GM19351 (cell line): ENCODE measurements around the gene GGACT.
"Not testable (repeated sequence)": the region's sequence is repeated elsewhere in the genome, so short reads cannot be mapped to it uniquely, and the experiment has no call there.

Source experiments
- ATAC-seq: cut with Tn5 transposase; IDR thresholded peaks from one replicate; pipeline ENCODE4 v1.9.1; 2021; ENCODE audit warnings: mild to moderate bottlenecking, moderate library complexity; ENCODE audit not compliant: unreplicated experiment

GGACT gene

DNA sequence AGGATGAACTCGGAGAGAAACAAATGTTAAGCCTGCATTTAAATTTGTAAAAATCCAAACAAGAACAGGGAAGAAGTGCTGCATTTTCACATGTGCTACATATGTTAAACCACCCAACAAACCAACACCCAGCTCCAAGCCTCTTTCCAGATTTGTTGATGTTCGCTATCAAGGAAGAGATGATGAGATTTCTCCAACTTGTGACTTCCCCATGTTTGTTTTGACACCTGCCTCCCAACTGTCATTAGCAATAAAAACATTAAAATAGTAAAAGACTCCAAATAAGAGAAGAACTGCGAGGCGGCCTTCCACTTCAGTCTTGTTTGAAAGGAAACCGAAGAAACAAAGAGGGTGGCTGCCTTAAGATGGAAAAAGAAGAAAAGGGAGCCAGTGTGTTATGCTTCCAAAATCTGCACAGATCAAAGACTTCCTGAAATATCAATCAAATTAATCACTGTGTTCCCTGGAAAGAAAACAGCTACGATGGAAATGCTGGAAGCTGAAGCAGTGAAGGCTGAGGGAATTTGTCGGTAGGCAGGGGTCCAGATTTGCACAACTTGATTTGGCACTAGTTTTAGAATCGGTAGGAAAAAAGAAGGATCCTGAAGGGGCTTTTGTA, 14.0 kb upstream of the GGACT start:
- no peak for ATAC-seq

DNA sequence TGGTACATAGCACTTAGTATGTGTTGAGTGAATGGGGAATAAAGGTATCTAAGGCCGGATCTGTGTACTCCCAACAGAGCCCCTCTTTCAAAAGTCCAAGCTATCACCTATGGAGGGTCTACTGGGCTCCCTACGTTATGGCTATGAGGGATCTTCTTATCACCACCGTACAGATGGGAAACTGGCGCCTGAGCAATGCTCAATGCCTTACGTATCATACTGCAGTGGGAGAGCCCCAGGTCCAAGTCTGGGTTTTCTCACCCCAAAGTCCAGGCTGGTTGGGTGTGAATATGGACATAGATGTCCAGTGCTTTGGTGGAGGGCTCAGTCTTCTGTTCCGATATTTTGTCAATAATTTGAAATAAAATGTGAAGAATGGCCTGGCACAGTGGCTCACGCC, 13.1 kb upstream of the GGACT start:
- ATAC-seq: no peak

DNA sequence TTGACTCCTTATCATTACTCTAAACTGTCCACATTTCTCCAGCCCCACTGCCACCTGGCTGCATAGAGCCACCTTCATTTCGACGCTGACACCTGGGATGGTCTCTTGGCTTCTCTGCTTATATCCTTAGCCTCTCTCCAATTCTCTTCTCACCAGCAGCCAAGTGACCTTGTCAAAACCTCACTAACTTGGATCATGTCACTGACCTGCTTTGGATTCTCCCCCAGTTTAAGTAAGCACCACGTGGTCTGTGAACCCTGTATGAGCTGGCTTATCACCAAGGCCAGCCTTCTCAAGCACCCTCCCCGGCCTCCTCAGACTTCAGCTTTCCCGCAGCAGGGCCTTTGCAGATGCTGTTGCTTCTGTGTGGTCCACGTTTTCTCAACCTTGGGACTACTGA, 12.3 kb upstream of the GGACT start:
- no peak for ATAC-seq

DNA sequence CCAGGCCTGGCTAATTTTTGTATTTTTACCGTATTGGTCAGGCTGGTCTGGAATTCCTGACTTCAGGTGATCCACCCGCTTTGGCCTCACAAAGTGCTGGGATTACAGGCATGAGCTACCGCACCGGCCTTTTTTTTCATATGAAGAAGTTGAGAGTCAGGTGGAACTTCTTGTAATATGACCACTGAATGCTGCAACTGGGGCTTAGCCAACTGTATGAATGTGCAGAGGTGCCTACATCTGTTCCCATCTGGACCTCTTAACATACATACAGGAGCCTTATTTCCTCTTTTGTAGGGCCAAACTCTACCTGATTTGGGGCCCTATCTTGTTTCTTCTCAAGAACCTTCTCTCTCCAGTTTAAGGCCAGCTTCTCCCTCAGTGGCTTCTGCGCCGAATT, 11.9 kb upstream of the GGACT start:
- no peak for ATAC-seq

DNA sequence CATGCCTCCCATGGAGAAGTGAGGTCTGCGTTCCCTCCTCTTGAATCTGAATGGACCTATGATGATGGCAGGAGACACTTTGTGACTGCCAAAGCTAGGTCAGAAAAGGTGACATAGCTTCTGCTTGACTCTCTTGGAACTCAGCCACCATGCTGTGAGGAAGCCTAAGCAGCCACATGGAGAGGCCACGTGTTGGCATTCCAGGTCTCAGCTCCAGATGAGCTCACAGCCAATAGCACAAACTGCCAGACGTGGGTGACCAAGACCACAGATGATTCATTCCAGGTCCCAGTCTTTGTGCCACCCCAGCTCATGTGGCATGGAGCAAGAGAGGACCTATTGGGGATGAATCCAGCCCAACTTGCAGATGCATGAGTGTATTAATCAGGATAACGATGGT, 8.7 kb upstream of the GGACT start:
- no peak for ATAC-seq

DNA sequence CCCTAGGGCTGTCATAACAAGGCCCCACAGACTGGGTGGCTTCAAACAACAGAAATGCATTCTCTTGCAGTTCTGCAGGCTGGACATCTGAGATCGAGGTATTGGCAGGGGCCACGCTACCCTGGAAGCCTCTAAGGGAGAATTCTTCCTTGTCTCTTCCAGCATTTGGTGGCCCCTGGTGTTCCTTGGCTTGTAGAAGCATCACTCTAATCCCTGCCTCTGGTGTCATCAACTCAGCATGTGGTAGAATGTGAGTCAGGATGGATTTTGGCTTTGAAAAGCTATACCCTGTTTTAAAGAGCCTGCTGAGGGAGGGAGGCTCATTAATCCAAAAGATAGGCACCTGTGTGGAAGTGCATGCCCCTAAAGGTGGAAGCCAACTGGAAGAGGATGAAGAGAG, 7.9 kb upstream of the GGACT start:
- no peak for ATAC-seq

DNA sequence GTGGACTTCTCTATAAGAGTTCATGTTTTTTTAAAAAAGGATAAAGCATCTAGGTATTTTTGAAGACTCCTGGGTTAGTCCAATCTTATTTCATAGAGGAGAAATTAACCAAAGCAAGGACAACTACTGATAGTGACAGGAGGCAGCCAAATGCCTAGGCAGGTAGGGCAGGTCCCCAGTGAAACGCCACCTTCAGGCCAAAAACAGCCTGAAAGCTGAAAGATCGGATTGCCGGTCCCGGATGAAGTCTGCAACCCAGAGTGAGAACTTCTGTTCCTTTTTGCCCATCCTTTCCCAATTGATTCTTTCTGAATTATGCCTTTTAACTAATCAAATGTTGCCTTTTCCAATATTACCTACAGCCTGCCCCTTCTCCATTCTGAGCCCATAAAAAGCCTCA, 6.1 kb upstream of the GGACT start:
- ATAC-seq: no peak

DNA sequence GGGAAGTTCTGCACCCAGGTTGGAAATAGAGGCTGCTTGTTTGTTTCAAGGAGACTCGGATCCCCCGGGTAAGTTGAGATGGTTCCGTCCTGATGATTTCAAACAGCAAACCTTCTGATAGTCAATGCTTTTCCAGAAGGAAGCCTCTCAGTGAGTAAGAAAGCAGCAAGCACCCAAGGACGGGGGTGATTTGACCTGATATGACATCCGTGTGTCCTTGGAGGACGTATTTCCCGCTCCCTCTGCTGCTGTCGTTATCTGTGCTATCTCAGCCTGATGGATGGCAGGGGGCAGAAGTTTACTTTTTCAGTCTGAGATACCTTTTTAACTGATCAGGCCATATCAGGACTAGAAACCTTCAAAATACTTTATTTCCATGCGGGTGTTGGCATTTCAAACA, 5.7 kb upstream of the GGACT start:
- no peak for ATAC-seq

DNA sequence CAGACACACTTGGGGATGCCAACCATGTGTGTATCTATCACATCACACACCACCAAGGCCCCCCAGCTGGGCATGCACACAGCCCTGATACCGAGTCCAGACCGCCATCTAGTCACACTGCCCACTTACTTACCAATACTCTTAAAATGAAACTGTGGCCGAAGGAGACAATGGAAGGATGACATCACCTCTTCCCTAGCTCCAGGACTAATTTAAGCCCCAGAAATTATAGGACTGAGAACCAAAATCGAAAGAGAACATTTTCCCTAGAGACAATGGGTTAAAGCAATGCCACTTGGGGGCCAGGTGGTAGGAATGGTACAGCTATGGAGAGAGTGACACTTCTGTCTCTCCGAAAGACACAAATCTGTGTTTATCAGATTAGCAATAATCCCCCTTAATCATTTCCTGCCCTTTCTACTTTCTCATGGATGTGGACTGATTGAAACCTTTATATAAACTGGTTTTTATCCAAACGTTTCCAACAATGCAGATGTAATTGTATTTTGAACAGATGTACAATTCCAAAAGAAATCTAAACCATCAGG, 663 bp upstream of the GGACT start:
- no peak for ATAC-seq

DNA sequence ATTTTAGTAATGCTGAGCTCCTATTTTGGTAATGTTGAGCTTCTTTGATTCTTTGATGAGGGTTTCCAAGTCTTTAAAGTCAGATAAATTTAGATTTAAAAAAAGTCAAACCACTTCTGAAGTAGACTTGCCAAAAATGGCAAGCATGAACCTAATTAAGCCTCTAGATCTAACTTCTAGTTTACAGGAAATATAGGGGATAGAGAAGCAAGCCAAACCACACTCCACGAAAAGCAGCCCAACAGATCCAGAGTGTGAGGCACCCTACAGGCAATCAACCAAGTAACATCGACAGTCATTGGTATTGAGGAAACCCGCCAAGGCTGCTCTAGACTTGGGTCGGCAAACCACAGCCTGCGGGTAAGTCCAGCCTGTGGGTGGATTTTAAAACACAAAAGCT, 3.7 kb downstream of the GGACT start:
- ATAC-seq: no peak

DNA sequence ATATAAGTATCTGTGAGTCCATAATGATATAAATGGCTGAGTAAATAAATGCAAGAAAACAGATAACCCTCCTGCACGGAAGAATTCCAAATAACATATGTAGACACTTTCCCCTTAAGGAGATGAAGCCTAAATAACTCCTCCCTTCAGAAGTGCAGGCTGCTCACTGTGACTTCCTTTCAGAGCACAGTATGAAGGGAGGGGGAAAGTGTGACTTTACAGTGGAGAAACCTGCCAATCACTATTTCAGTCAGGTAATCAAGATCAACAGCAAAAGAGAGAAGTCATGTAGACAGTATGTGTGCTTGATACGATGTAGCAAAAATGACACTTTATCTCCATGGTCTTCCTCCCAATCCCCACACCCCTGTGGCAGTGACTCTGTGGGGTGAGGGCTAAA, 7.1 kb downstream of the GGACT start:
- no peak for ATAC-seq

DNA sequence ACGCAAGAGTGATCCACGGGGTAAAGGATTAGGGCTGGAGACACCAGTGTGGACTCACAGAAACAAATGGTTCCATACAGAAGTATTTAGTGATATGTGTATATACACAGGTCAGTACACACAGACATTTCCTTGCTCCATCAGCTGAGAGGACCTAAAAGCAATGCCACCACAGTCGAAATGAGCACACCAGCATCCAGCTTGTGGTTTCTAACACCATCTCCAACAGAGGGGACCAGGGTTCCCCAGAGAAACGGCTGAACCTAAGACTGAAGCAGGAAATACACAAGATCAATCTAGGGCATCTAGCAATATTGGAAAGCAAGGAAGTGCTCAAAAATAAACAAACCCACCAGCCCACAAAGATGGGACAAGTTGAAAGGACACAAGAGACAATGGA, 7.6 kb downstream of the GGACT start:
- no peak for ATAC-seq

DNA sequence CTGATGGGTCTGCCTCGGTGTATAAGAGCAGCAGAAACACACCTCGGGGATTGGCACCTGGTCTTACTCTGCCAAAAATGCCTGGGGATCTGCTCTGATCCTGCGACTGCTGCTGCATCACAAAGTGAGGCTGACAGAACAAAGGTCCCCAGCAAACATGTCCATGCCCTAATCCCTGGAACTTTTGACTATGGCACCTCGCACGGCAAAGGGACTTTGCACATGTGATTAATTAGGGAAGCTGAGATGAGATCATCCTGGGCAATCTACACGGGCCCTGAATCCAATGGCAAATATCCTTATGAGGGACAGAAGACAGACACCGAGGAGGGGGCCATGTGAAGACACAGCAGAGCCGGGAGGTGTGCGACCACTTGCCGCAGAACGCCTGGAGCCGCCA, 8.5 kb downstream of the GGACT start:
- ATAC-seq: no peak

DNA sequence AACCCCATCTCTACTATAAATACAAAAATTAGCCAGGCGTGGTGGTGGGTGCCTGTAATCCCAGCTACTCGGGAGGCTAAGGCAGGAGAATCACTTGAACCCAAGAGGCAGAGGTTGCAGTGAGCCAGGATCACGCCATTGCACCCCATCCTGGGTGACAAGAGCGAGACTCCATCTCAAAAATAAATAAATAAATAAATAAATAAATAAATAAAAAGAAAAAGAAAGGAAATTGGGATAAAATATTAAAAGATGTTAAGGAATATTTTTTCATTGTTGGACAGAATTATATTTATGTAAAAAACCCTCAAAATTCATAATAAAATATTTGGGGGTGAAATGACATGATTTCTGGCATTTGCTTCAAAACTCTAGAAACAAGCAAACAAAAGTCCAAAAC, 11.3 kb downstream of the GGACT start:
- ATAC-seq: not testable (repeated sequence)

DNA sequence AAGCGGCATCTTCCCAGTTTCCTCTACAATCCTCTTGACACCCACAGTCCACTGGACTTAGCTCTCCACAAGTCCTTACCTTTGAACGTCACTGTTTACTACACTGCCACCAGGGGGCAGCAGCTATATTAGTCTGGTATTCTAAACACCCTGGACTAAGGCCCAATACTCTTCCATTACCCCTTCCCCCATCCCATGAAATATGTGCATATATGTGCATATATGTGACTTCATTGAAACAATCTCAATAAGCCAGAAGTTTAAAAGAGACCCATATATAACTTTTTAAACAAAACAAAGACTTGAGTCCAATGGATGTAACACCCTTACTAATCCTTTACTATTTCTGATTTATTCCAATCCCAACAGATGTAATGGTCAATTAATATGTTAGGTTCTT, 15.5 kb downstream of the GGACT start:
- ATAC-seq: peak; percentile 97

DNA sequence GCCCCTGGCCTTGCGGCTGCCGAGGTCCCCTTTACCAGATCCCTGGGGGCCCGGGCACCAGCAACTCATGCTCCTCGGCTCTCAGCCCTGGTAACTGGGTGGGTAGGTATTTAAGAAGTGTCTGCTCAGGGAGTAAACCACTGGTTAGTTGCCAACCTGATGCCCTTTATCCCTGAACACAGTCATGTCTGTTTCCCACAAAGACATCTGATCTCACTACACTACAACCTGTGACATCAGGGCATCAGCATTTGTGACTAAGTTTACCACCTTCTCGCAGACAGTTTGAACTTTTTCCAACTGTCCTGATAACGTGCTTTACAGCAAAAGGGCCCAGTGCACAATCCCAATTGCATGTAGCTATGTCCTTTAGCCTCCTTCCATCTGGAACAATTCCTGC, 22.0 kb downstream of the GGACT start:
- ATAC-seq: no peak

DNA sequence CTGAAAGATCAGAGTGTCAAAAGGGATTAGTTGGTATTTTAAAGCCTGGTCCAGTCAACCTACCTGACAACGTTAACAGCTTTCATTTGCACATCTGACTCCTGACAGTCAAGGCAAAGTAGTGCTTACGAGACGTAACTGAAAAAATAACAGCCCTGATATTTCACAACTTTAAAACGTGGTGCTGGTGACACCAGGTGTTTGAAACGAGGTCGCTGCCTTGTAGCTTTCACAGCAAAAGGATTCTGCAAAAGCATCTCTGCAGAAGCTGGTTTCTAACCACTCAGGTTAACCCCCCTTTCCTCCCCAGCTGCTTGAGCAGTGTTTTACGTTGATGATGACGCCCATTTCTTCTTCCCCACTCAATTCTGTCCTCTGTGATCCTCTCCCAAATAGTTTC, 23.3 kb downstream of the GGACT start:
- no peak for ATAC-seq

DNA sequence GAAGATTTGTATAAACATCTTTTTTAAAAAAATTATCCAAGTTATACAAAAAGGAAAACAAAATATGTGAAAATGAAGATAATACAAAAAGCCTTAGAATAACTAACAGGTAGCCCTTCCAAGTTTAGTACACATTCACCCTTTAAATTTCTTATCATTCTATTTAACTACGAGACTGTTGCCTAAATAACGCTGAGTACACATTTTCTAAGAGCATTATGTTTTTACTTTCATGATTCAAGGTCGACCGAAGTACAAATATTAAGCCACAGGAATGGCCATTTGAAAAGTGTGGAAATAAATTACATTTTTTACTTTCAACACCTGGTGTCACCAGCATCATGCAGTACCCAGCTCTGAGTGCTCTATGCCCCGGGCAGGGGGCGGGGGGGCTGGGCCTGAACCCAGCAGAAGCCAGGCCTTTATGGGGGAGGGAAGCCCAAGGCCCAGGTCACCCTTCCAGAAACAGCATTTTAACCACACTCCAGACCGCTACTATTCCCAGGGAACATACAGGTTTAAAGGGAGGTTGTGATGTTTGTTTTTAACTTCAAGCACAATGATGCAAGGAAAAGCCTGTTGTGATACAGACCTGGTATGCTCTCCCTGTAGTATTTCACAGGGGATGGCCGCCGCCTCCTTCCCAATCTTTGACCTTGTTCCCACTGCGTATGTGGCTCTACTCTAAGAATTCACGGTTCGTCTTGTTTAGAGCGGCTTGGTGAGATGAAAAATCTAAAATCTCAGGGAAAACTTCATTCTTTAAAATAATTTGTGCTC, 24.0 kb downstream of the GGACT start:
- no peak for ATAC-seq

DNA sequence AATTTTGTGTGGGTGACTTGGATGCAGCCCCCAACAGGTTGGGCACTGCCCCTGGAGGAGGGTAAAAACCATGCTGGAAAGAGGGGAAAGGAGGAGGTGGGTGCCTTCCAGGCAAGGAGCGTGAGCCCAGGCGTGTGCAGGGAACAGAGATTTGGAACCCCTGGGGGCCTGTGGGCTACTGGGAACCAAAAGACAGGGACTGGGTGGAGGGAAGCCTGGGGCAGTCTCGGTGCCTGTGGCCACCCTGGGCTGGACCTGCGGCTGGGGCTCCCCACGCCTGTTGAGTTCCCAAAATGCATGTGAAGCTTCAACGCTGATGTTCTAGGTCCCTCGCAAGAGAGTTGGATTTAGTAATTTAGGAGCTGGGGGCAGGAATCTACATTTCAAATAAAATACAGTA, 24.8 kb downstream of the GGACT start:
- ATAC-seq: no peak

DNA sequence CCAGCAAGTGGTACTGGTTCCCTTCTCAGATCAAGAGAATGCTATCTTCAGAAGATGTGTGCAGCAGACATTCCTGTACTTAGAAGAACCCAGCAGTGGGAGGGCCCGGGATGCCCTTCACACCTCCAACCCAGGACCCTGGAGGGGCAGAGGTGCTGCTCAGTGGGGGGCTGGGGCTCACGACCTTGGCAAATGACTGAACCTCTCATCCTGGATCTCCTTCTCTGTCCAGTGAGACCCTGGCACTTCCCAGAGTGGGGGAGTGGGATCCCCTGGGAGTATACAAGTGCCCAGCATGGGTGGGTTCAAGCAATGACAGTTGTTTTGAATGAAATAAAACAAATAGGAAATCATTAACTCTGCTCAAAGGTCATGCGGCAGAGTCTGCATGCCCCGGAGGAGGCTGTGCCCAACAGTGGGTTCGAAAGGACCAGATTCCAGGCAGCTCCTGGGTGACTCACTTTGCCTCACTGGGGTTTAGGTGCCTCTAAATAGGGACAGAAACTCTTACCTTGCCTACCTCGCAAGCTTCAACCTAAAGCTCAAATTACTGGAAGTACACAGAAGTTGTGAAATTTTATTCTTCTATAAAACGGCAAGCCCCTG, 26.9 kb downstream of the GGACT start:
- ATAC-seq: no peak

DNA sequence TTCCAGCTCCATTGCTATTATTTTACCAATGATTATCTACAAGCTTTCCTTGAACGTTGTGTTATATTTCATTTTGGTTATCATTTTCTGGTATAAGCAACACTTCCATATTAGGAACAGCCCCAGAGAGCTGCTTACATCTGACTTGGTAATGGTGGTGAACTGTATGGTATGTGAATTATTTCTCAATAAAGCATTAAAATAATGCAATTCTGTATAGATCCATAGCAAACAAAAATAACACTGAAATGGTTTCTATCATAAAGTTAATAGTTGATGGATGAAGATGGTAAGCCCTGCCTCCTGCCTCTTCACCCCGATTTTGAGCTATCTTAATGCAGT, 27.5 kb downstream of the GGACT start:
- ATAC-seq: no peak

DNA sequence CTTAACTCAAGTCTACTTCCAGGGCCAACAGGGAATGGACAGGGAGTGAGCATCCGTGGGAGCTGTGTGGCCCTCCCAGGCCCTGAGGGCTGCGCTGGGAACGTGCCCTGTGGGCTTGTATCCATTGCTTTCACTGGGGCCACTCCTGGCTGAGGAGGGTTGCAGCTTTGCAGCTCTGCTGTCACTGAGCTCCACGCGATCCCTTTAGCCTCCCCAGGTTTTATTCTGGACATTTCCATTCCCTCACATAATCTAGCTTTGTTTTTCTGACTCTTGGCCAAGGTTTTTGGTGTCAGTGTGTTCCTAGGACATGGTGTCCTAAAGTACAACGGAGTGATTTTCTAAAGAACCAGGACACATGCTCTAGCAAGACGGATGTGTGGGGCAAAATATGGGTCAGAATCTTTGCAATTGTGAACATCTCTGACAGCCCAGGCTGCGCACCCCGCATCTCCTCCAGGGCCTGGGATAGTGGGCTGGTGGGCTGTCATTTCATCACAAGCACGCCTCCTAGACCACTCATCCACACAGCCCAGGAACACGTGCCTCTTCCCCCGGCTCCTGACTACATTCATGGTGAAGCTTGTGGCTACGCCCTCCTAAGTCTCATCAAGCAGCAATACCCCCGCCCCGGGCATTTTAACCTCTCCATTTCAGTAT, 28.0 kb downstream of the GGACT start:
- no peak for ATAC-seq
